GM23338 (cell line): Measurements from ENCODE around the gene IFNL1. TPM values are rescaled to one million over a fixed set of nuclear protein-coding genes. Genes with fewer than 3 reads are reported as not detected.
A peak's percentile ranks its signal among the peaks of the same experiment; 100 is the strongest.

Experiments
- ATAC-seq: fragments of 200-7000 bp; cut with Tn5 transposase; 3 replicates; pipeline ENCODE4 v1.9.1; 2020
- DNase-seq: peaks from one replicate; pipeline ENCODE4 v3.0.0-alpha.2; 2015; ENCODE audit warnings: low spot score
- H2AFZ ChIP-seq: fragments of 200-600 bp; sonication (generic); 2 replicates; pipeline ENCODE4 v1.8.0; 2016; ENCODE audit warnings: antibody characterized with exemption, mild to moderate bottlenecking, moderate library complexity
- H3F3A ChIP-seq: fragments of 200-600 bp; sonication (generic); replicated peaks from 2 replicates; pipeline ENCODE4 v1.8.0; 2017; ENCODE audit warnings: antibody characterized with exemption, mixed run types, low read depth
- H3K27ac ChIP-seq: fragments of 200-600 bp; sonication (generic); 2 replicates; pipeline ENCODE4 v1.6.1; 2016; ENCODE audit warnings: low read depth
- H3K27me3 ChIP-seq: fragments of 200-600 bp; sonication (generic); 2 replicates; pipeline ENCODE4 v1.8.0; 2016; ENCODE audit warnings: mild to moderate bottlenecking, mixed run types, moderate library complexity; ENCODE audit not compliant: insufficient read depth
- H3K36me3 ChIP-seq: fragments of 200-600 bp; sonication (generic); 2 replicates; pipeline ENCODE4 v1.8.0; 2016; ENCODE audit warnings: mild to moderate bottlenecking; ENCODE audit not compliant: insufficient read depth
- H3K4me1 ChIP-seq: fragments of 200-600 bp; sonication (generic); 2 replicates; pipeline ENCODE4 v1.8.0; 2016; ENCODE audit warnings: mild to moderate bottlenecking, moderate library complexity; ENCODE audit not compliant: insufficient read depth
- H3K4me2 ChIP-seq: fragments of 200-600 bp; sonication (generic); 2 replicates; pipeline ENCODE4 v1.7.1; 2017; ENCODE audit warnings: mixed run types
- H3K4me3 ChIP-seq: fragments of 200-600 bp; sonication (generic); 2 replicates; pipeline ENCODE4 v1.6.1; 2016; ENCODE audit warnings: mixed run types
- H3K79me2 ChIP-seq: fragments of 200-600 bp; sonication (generic); replicated peaks from 2 replicates; pipeline ENCODE4 v1.8.0; 2017; ENCODE audit warnings: mild to moderate bottlenecking; ENCODE audit not compliant: insufficient read depth
- H3K9me2 ChIP-seq: fragments of 200-600 bp; sonication (generic); 2 replicates; pipeline ENCODE4 v1.8.0; 2017; ENCODE audit not compliant: insufficient read depth
- H4K20me1 ChIP-seq: fragments of 200-600 bp; sonication (generic); replicated peaks from 2 replicates; pipeline ENCODE4 v1.8.0; 2017; ENCODE audit warnings: mild to moderate bottlenecking; ENCODE audit not compliant: insufficient read depth
- H3K27ac Mint-ChIP-seq: 2 replicates; pipeline ENCODE4 v1.8.0; 2020; ENCODE audit warnings: inconsistent platforms, mild to moderate bottlenecking, moderate library complexity, mixed read lengths
- H3K27me3 Mint-ChIP-seq: 3 replicates; pipeline ENCODE4 v1.8.0; 2022; ENCODE audit warnings: low read depth, mild to moderate bottlenecking, moderate library complexity, mixed read lengths, inconsistent platforms; ENCODE audit not compliant: insufficient read depth, poor library complexity
- H3K36me3 Mint-ChIP-seq: 3 replicates; pipeline ENCODE4 v1.8.0; 2021; ENCODE audit warnings: low read depth, mild to moderate bottlenecking, inconsistent platforms, moderate library complexity, mixed read lengths
- H3K4me1 Mint-ChIP-seq: 3 replicates; pipeline ENCODE4 v1.8.0; 2020; ENCODE audit warnings: mild to moderate bottlenecking, inconsistent platforms, mixed read lengths
- H3K4me3 Mint-ChIP-seq: 3 replicates; pipeline ENCODE4 v1.8.0; 2021; ENCODE audit warnings: moderate library complexity, mild to moderate bottlenecking, inconsistent platforms, mixed read lengths
- H3K9me3 Mint-ChIP-seq: 3 replicates; pipeline ENCODE4 v1.8.0; 2020; ENCODE audit warnings: moderate library complexity, mild to moderate bottlenecking, inconsistent platforms, mixed read lengths
- CREB1 ChIP-seq: fragments of 250-450 bp; sonication (Bioruptor Pico); IDR thresholded peaks from 2 replicates; pipeline ENCODE4 v1.5.0; 2020; ENCODE audit warnings: low read depth, mild to moderate bottlenecking, moderate library complexity
- ETS1 ChIP-seq: IDR thresholded peaks from 2 replicates; pipeline ENCODE4 v1.6.1; 2016; ENCODE audit warnings: antibody characterized with exemption
- EZH2 ChIP-seq: fragments of 200-600 bp; sonication (generic); IDR thresholded peaks from one replicate; pipeline ENCODE4 v1.8.0; 2017; ENCODE audit warnings: antibody characterized with exemption, mild to moderate bottlenecking, low read depth; ENCODE audit not compliant: unreplicated experiment
- EZH2phosphoT487 ChIP-seq: fragments of 200-600 bp; sonication (generic); IDR thresholded peaks from one replicate; pipeline ENCODE4 v1.8.1; 2018; ENCODE audit warnings: antibody characterized with exemption; ENCODE audit not compliant: unreplicated experiment
- REST ChIP-seq: IDR thresholded peaks from one replicate; pipeline ENCODE4 v1.6.1; 2018; ENCODE audit warnings: antibody characterized with exemption; ENCODE audit not compliant: unreplicated experiment
- STAT1 ChIP-seq: IDR thresholded peaks from one replicate; pipeline ENCODE4 v1.6.1; 2016; ENCODE audit warnings: antibody characterized with exemption; ENCODE audit not compliant: unreplicated experiment
- ZNF114 ChIP-seq: fragments of 250-450 bp; sonication (Bioruptor Pico); IDR thresholded peaks from 2 replicates; pipeline ENCODE4 v1.5.0; 2020; ENCODE audit warnings: mild to moderate bottlenecking, moderate library complexity
- ZNF331 ChIP-seq: fragments of 250-450 bp; sonication (Bioruptor Pico); IDR thresholded peaks from 2 replicates; pipeline ENCODE4 v1.5.0; 2020; ENCODE audit warnings: low read depth, mild to moderate bottlenecking, moderate library complexity
- polyA plus RNA-seq: library from polyadenylated mRNA; unstranded; fragments of >200 nt; fragmentation: Nextera tagmentation; extraction: Ambion mirVana; gene quantifications from 2 replicates; pipeline ENCODE4 v1.2.1, GENCODE V29; 2016
- total RNA-seq: library from RNA; depleted of rRNA; stranded (reverse); fragments of >200 nt; shearing (Covaris generic); gene quantifications from 2 replicates; pipeline ENCODE4 v1.2.3, GENCODE V29; 2014

IFNL1 gene
- total and polyA plus RNA-seq, 2 experiments from 2014 or later = not detected

GRCh38 chr19:39341719-39342604, 45.8 kb downstream of the IFNL1 start, which contains the start of gene SAMD4B (continued):
- no peak for TF ChIP-seq REST

- Histone ChIP-seq H3K4me2 (peak overlapping the region; percentile 98), H2AFZ (no peak overlapping the region), H3K27me3 (no peaks in the 10 kb centered on the region), H3K79me2 (peaks cover 38% of the 10 kb centered on the region), H3F3A (peaks cover 16% of the 10 kb centered on the region; the same call in 1 of the 2 replicates), H3K4me1 (peaks cover 11% of the 10 kb centered on the region), H4K20me1 (peaks cover 47% of the 10 kb centered on the region), H3K9me2 (no peaks in the 10 kb centered on the region), H3K4me3 (peak overlapping the region; percentile 90), H3K27ac (no peak overlapping the region), H3K36me3 (no peaks in the 10 kb centered on the region; the same call in 1 of the 2 replicates)
- no peaks in the 10 kb centered on the region for H3K9me3 Mint-ChIP-seq
- DNase-seq (peak; percentile 41), ATAC-seq (no peak)
- H3K4me3 Mint-ChIP-seq = peak overlapping the region; percentile 87
- H3K36me3 Mint-ChIP-seq = peaks cover 9% of the 10 kb centered on the region; the same call in 1 of the 3 replicates
- no peak for TF ChIP-seq EZH2phosphoT487
- TF ChIP-seq STAT1 = no peak
- no peak for TF ChIP-seq ETS1
- no peak for TF ChIP-seq REST
- no peak for TF ChIP-seq ZNF114
- TF ChIP-seq CREB1 (CRISPR knock-in tag) = no peak
- no peak for TF ChIP-seq EZH2
- no peak for TF ChIP-seq ZNF331
- H3K4me1 Mint-ChIP-seq = peaks cover 19% of the 10 kb centered on the region
- peaks cover 14% of the 10 kb centered on the region for H3K27me3 Mint-ChIP-seq
- peak overlapping the region; percentile 86 for H3K27ac Mint-ChIP-seq
Measured at GRCh38 chr19:39342647-39343305, 46.6 kb downstream of the IFNL1 start.
